ENCODE results near the gene TRIO.

The TRIO gene

DNA sequence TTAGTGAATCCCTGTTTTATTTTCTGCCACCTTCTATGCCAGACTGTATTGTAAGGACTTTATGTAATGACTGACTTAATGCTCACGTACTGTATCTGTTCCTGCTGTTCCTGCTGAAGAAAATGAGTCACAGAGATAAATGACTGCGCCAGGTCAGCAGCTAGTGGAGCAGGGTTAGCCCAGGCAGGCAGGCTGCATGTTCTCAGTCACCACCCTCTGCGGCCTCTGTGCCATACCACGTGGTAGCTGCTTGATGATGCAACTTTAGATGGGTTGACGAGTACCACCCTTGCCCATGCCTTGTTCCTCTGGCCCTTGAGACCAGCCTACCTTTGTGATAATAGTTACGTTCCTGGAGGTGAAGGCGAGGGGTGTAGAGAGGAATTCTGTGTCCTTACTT, 161.9 kb downstream of the TRIO start:
- DNase-seq: no peak

DNA sequence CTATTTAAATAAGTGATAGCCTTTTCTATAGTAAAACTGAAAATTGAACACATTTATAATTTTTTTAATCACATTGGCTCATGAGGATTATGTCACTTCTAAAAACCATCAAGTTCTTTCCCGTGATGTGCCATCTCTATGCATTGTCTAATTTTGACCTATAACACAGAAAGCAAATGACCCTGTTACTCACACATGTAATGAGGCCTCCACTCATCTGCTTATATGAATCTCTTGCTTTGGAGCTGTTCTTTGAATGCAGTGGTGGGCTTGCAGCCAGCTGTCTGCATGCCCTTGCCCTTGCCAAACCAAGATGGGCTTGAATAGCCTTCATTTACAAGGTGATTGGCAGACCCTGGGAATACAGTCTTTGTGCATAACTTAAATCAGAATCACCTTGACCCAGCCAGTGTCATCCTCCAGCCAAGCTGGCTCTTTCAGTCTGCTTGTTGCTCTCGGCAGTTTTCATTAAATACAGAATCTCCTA, 163.2 kb downstream of the TRIO start:
- DNase-seq: no peak

DNA sequence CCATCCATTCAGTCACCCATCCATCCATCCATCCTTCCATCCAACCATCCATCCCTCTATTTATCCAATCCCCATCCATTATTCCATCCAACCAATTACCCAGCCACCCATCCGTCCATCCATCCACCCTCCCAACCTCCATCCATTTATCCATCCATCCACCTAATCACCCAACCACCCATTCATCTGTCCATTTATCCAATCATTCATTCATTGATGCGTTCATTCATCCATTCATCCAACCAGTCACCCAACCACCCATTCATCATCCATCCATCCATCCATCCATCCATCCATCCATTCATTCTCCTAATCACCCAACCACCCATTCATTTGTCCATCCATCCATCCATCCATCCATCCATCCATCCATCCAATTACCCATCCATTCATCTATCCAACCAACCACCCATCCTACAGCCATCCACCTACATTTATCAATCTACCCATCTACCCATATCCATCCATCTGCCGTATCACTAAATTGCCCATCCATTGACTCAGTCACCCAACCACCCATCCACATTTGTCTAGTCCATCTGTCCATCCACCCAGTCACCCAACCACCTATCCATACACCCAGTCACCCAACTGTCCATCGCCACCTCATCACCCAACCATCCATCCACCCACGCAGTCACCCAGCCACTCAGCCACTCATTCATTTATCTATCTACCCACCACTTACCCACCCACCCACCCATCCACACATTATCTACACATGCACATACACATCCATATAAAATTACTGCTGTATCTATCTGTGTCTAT, 165.4 kb downstream of the TRIO start:
- DNase-seq: no peak

DNA sequence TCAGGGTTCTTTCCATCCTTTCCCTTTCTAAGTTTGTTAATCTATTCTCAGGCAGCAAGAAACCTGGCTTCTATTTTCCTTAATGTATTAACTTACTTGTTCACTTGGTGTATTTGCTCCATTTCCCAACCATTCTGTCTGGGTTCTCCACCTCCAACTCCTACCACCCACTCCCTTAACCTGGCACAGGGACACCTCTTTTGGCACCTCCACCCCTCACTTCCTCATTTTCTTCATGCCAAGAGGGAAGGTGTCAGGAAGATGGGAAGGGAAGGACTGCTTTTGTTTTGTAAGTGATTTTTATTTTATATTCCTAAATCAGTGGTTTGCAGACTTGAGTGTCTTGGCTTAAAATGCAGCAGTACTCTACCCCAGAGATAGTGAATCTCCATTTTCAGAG, 166.1 kb downstream of the TRIO start:
- no peak for DNase-seq

DNA sequence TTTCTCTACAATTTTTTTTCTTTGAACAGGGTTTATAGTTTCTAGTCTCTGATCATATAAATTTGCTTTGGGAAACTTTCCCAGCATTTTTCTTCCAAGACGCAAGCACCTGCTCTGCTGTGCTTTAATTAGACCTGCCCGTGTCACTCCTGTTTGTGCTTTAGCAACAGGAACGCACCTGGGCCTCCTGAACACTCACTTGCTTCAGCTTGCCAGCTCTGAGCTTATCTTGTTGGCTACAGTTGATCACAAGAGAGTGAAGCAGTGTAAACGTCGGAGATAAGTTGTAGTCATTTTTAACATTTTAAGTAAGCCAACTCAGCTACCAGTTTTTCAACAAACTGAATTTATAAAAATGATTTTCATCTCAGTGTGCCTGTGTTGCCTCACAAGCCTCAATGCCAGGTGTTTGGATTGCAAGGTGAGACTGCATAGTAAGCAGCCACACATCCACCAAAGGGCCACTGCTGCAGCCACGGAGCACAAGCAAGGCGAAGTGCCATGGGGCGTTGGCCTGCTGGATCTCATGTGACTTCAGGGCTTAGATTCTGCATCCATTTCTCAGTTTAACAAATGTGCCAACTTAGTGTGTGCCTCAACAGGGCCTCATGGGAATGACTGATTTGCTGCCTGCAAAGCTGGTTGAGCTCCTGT, 166.9 kb downstream of the TRIO start:
- DNase-seq: no peak

DNA sequence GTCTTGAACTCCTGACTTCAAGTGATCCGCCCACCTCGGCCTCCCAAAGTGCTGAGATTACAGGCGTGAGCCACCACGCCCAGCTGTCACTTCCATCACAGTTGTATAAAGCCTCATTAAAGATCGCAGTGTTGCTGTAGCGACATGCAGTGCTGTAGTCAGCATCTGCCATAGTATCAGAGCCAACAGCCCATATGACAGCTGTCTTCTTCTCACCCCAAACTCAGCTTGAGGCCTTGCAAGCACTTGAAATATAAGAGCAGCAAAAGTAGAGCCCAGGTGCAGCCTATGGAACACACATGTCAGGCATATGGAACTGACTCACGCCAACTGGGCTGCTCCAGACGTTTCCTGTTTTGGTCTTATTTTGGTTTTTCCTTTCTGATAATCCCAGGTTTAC, 167.8 kb downstream of the TRIO start:
- no peak for DNase-seq

DNA sequence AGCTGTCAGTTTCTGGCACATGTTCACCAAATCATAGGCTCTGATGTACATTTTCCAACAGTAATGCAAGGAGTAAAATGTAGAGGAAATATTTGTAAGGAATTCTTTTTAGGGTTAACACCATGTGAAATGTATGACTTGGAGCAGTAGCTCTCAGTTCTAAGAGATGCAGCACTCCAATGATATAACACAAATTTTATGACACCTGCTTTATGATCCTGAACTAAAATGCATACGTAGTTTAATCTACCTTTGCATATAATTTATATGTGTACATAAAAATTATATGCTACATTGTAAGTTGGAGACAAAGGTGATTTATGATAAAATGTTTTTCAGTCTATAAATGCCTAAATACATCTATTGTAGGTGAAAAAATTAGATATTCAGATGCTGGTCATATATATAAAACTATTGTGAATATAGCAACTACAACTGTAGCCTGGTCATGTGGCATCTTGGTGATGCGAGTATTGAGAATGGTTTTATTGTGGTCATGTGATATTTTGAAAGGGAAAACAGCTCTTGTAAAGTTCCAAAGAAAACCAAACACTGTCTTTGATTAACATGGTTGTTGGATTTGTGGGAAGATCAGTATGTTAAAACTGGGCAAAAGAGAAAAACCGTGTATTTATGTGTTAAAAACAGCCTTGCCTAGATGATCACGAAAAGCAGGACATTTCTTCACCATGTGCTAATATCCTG, 171.0 kb downstream of the TRIO start:
- DNase-seq: no peak

DNA sequence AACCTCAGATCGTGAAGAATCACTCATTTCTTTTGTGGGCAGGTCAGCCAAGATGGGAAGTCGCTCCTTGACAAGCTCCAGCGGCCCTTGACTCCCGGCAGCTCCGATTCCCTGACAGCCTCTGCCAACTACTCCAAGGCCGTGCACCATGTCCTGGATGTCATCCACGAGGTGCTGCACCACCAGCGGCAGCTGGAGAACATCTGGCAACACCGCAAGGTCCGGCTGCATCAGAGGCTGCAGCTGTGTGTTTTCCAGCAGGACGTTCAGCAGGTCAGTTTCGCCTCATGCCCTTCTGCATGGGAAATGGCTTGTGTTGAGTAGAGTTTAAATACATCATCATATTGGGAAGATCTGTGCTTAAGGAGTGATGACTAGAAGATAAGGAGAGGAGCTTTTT, 173.3 kb downstream of the TRIO start:
- DNase-seq: no peak

DNA sequence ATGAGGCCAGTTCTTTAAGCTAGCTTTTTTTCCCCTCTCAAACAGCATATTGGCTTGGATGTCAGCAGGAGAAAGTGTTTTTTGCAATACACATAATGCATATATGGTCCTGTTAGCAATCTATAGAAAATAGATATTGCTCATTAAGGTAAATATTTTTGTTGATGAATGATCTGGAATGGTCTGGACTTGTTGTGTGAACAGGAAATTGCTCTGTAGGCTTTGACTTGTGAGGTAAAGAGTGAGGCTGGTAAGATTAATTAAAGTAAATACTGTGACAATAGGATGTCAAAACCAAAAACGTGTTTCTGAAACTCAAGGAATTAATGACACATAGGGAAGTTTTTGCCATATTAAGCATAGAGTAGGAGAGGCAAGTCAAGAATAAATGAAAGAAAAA, 176.0 kb downstream of the TRIO start:
- DNase-seq: no peak

DNA sequence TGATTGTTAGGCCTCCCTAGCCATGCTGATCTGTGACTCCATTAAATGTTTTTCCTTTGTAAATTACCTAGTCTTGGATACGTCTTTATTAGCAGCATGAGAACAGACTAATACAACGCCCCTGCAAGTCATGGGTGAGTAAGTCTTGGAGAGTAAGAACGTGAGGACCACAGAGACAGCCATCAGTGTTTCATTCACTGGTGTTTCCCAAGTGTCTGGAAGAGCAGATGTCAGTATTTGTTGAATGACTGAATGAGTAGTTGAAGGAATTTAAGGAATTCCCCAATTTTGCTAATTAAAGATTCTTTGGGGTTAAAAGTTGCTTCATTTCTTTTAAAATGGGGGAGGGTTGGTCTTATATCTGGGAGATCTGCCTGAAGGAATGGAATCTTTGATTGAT, 178.8 kb downstream of the TRIO start:
- DNase-seq: no peak

DNA sequence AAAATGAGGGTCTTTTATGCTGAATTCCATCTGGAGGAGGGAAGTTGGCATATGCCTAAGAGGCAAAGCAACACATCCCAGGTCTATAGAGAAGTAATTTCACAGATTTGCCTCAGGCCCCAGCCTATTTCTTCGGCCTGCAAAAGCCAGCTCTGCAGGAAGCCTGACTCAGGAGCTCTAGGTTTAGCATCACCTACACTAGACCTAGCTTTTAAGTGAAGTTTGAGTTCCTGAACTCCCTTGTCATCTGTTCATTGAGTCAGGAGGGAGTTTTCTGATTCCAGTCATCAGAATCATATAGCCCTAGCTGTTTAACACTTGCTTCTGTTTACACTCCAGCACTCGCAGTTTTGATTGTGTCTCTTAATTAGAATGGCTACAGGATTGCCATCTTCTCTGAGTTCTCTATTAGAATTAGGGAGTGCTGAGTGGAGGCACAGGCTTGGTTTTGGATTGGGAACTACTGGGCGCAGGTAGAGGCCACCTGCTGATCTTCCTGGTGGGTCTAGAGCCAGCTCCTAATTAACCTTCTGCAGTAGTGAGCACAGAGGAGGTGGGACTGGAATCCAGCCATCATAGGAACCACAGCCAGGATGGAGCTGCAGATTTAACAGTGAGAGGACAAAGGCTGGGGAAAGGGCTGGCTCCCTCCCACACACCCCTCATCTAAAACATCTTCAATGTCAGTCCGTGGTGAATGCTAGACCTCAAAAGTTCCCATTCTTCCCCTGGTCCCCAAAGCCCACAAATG, 179.5 kb downstream of the TRIO start:
- DNase-seq: no peak

DNA sequence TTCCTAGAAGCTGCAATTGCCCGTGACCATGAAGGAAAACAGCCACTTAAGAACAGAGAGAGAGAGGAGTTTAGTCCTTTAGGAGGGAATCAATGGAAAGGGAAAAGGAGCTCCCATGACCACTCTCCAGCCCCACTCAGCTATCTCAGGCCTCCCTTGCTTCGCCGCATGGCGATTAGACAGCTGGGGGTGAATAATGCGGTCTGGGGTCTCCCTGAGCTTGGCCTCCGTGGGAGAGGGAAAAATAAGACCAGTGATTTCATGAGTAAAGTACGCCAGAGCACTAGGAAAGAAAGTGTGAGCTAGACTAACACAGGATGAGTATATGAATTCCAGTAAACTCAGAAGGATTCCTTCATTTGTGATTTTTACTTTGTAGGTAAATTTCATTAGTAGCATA, 180.3 kb downstream of the TRIO start:
- no peak for DNase-seq

DNA sequence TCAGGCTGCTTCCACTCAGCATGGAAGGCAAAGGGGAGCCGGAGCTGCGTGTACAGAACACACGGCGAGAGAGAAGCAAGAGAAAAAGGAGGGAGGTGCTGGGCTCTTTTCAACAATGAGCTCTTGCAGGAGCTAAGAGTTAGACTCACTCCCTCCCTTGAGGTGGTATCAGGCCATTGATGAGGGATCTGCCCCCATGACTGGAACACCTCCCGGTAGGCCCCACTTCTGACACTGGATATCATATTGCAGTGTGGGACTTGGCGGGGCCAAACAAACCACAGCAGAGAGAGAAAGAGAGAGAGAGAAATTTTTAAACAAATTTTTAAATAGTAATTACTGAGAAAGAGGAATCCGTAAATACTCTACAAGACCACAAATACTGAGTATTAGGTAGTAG, 182.2 kb downstream of the TRIO start:
- DNase-seq: no peak

DNA sequence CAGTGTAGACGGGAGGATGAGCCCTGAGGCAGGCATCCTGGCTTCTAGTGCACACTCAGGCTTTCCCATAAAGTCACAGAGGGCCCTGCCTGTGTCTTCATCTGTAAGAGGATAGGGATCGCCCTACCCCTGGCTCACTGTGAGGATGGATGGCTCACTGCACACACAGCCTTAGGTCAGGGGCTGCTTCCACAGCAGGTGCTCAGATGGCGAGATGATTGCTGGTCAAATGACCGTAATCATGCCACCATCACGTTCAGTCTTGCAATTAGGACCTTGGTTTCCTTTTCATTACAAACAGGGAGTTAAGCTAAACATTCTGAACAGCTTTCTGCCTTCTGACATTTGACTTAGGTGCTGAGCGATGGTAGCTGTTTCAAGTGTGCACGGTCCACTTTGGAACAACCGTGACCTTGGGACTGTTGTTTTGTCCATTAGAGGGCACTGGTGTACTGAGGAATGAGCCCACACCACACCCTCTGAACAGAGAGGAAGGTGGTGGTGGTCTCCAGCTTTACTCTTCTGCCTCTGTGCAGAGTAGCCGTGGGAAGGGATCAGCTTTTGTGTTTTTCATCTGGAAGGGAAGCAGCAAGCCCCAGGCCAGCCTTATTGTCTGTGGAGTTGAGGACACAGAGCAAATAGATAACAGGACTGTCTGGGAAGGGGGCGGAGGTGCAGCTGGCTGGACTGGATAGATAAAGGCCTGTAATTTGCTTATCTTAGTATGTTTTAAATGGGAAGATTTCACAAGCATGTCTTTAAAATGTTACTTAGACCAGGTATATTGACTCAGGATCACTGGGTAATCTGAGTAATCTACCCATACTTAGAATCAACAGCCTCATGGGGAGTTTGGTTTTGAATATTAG, 183.1 kb downstream of the TRIO start:
- DNase-seq: no peak

DNA sequence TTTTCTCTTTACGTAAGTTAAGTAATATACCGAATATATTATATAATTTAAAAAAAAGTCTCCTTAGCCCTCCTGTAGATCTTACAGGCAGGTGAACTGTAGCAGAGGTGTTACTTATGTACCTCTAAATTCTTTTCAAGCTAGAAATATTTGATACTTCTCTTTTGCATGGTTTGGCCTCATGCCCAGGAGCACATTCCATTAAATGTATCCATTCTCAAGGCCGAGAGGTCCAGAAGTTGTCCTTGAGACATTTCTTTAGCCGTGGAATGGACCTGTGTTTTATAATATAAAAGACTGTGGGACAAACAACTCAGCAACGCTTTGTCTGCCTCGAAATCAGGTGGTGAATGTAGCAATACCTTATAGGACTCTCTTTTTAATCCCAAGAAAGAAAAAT, 184.5 kb downstream of the TRIO start:
- no peak for DNase-seq

DNA sequence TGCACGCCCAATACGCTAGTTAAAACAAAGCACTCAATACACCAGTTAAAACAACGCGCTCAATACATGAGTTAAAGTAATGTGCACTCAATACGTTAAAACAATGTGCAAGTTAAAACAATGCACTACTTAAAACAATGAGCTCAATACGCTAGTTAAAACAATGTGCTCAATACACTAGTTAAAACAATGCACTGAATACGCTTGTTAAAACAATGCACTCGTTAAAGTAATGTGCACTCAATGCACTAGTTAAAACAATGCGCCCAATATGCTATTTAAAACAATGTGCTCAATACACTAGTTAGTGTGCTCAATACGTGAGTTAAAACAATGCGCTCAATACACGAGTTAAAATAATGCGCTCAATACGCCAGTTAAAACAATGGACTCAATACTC, 185.0 kb downstream of the TRIO start:
- DNase-seq: no peak

DNA sequence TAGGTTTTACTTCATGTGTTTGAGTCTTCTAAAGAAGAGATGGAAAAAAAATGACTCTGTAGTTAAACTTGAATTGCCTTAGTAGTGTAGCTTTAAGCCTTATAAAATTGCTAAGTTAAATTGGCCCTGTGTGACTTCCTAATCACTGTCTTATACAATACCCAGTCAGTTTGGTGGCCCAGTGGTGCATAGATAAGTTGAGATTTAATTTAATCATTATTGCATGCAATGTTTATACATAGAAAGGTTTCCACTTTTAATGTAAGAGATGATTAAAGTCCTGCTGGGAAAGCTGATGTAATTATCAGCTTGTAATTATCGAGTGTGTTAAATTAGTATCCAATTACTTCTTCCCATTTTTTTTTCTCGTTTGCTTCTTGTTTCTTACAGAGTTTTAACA, 187.1 kb downstream of the TRIO start:
- no peak for DNase-seq

DNA sequence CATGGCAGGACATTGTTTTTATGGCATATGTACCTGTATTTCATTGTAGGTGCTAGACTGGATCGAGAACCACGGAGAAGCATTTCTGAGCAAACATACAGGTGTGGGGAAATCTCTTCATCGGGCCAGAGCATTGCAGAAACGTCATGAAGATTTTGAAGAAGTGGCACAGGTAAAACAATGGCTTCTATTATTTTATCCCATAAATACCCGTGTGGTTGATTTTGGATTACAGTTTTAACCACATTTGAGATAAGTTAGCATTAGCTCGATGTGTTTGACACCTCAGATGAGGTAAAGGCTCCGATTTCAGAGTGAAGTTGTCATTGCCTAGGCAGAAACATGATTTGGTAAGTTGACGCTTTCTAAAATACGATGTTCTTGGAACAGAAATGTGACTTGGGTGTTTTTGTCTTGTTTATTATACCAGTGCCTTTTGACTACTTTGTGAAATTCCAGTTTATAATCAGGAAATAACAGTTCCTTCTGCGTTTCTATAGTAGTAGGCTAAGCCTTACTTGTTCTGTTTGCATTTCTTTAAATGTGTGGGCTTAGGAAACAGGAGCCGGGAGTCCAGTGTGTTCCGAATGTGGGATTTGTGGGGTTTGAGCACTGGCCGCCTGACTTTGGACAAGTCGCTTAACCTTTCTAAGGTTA, 187.7 kb downstream of the TRIO start:
- DNase-seq: no peak

DNA sequence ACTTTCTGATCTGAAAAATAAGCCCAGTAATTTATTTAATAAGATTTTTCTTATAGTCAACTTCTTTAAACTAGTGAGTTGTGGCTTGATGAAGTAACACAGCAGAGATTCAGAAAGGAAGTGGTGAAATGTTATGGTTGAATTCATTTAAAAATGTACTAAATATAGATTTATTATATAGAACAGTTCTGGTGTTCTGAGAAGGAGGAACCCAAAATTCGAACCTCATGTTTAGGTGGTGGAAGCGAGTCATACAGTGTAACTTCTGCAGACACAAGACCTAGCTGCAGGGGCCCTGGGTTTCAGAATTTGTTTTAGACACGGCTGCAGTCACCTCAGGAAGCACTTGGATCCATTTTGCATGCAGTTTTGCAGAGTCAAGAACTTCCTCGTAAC, 188.2 kb downstream of the TRIO start:
- DNase-seq: peak; percentile 24

DNA sequence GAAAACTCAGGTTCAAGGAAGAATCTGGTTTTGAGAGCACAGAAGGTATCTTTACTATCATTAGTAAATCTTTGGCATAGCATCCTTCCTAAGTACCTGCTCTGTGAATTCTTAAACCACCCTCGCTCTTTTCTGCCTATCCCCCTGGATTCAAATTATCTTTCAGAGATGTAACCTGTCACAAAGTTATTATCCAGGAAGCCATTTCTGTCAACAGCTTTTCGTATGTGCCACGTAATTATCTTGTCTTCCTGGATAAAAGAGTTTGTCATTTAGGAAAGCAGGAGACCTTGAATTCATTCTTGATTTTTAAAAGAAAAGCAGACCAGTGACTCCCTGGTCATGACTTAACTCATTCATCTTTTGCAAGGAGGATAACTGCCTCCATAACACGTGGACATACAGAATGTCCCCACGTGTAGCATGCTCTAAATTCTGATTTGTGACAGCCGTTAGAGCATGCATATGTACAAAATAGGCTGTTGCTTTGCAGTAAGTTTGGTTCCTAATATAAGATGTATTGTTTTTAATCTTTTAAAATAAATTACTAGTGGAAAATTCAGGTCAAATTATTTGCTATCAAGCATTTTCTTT, 189.0 kb downstream of the TRIO start:
- no peak for DNase-seq

DNA sequence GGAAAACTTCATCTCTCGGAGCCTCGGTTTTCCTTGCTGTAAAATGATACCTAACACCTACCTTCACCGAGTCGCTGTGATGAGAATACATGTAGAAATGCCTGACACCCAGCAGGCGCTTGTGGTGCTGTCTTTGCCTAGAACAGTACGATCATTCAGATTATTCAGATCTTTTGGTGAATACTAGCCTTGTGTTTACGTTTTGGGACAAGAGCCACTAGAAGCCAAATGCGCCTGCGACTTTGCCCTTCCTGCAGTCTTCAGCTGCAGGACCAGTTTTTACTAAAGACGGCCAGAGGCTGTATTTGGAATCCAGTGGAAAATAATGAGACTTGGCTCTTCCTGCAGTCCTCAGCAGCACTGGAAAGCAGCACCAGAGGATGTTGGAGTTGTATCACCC, 189.6 kb downstream of the TRIO start:
- no peak for DNase-seq

Data from CD4-positive, alpha-beta T cell treated with Interleukin-15 for 1 hour (primary cell).